ENCODE results near the gene SNCAIP. TPM values are rescaled to one million over a fixed set of nuclear protein-coding genes. Genes with fewer than 3 reads are reported as not detected.

Gene SNCAIP
- total RNA-seq, 1 experiment from 2014 or later, result 3.0 TPM

GRCh38 chr5:122412966-122413365 is 100.9 kb downstream of the SNCAIP start:
- H3K79me1 ChIP-seq (ENCODE audit: insufficient read depth, low read depth, low read length, poor library complexity, severe bottlenecking), result no peaks in the 10 kb centered on the region
- no peak overlapping the region for H2AK5ac ChIP-seq (ENCODE audit: insufficient read length, low read length)
- H3K4me1 Mint-ChIP-seq, result peaks cover 15 to 21% of the 10 kb centered on the region in 2 experiments
- H2BK15ac ChIP-seq (ENCODE audit: low read depth, low read length), result no peak overlapping the region
- H2BK5ac ChIP-seq (ENCODE audit: insufficient read length, low read length), result no peak overlapping the region
- no peaks in the 10 kb centered on the region for H4K20me1 ChIP-seq (ENCODE audit: control insufficient read depth, insufficient read depth, insufficient read length)
- H3K23me2 ChIP-seq (ENCODE audit: insufficient read length, low read depth, low read length, poor library complexity, severe bottlenecking), result no peaks in the 10 kb centered on the region
- H2BK20ac ChIP-seq (ENCODE audit: low read depth, low read length, poor library complexity, severe bottlenecking), result no peak overlapping the region
- no peak overlapping the region for H3K56ac ChIP-seq (ENCODE audit: insufficient read length, low read depth, low read length)
- H4K8ac ChIP-seq (replicated peaks; ENCODE audit: insufficient read length, low read depth, low read length), result no peak overlapping the region
- H3K18ac ChIP-seq (ENCODE audit: insufficient read length, low read depth, low read length), result no peak overlapping the region
- H3K23ac ChIP-seq (ENCODE audit: insufficient read length, low read depth, low read length), result no peak overlapping the region
- H4K91ac ChIP-seq (ENCODE audit: insufficient read length, low read depth, low read length), result no peak overlapping the region
- H3K27ac Mint-ChIP-seq, result no peak overlapping the region
- H2BK120ac ChIP-seq (ENCODE audit: low read depth, low read length, poor library complexity, severe bottlenecking), result no peak overlapping the region
- no peak for DNase-seq
- H2BK12ac ChIP-seq (ENCODE audit: insufficient read length, low read depth, low read length), result no peak overlapping the region
- no peaks in the 10 kb centered on the region for H3K27me3 ChIP-seq (ENCODE audit: insufficient read depth, low read length)
- no peak overlapping the region for H2AFZ ChIP-seq (ENCODE audit: low read length)
- no peak overlapping the region for H3K4ac ChIP-seq (ENCODE audit: low read depth, low read length)
- H3K4me1 ChIP-seq (ENCODE audit: insufficient read depth, low read length), result no peaks in the 10 kb centered on the region
- H3K27ac ChIP-seq (ENCODE audit: insufficient read length, low read depth, low read length), result no peak overlapping the region
- TF ChIP-seq CTCF (conservative IDR thresholded peaks at IDR 0.05), result no peak
- no peaks in the 10 kb centered on the region for H3K36me3 Mint-ChIP-seq (ENCODE audit: insufficient read depth in 1 of 3, low read depth in 3 of 3)
- H3K9me3 ChIP-seq (ENCODE audit: control insufficient read depth, low read depth, low read length), result no peaks in the 10 kb centered on the region
- no peak overlapping the region for H3K4me3 Mint-ChIP-seq
- no peaks in the 10 kb centered on the region for H3K27me3 Mint-ChIP-seq (ENCODE audit: low read depth)
- H3T11ph ChIP-seq (ENCODE audit: low read length), result no peak overlapping the region
- H3K14ac ChIP-seq (ENCODE audit: insufficient read depth, low read length), result no peak overlapping the region
- H3K79me2 ChIP-seq (ENCODE audit: insufficient read depth, low read length), result no peaks in the 10 kb centered on the region
- no peak overlapping the region for H3K9ac ChIP-seq (ENCODE audit: extremely low read depth, insufficient read length, low read length)
- no peaks in the 10 kb centered on the region for H3K9me3 Mint-ChIP-seq
- H4K5ac ChIP-seq (ENCODE audit: insufficient read length, low read depth, low read length), result no peak overlapping the region
- no peak overlapping the region for H3K4me2 ChIP-seq (ENCODE audit: insufficient read depth, insufficient read length, low read length)
